ENCODE measurements around the gene KDF1.

Gene KDF1

GRCh38 chr1:26913754-26914619 is 46.3 kb downstream of the KDF1 start, which contains the start of gene NR0B2:
TSS of gene NR0B2 (minus strand) at chr1:26913975. CDS start at chr1:26913940, 35 bp downstream.
- no peak for FAIRE-seq

- FAIRE-seq, result no peak
Observed at GRCh38 chr1:26913389-26913753, 46.9 kb downstream of the KDF1 start.

GRCh38 chr1:26912147-26912490 is 48.1 kb downstream of the KDF1 start:
- FAIRE-seq, result no peak

- no peak for FAIRE-seq
Observed at GRCh38 chr1:26911399-26912146, 48.7 kb downstream of the KDF1 start.

- no peak for FAIRE-seq
Observed at GRCh38 chr1:26910343-26911160, 49.7 kb downstream of the KDF1 start.

- FAIRE-seq, result no peak
Observed at GRCh38 chr1:26909951-26910342, 50.3 kb downstream of the KDF1 start.

GRCh38 chr1:26907071-26907917 is 53.0 kb downstream of the KDF1 start:
- FAIRE-seq, result no peak

- no peak for FAIRE-seq
Observed at GRCh38 chr1:26900815-26901511, 59.3 kb downstream of the KDF1 start.

- FAIRE-seq, result no peak
Observed at GRCh38 chr1:26900001-26900814, 60.1 kb downstream of the KDF1 start, which contains the start of gene GPATCH3. TSS of gene GPATCH3 (minus strand) at chr1:26900467. CDS start at chr1:26900442, 25 bp downstream.
